Mesendoderm (in vitro differentiated cells): ENCODE data around the gene DIAPH1.

Source experiments
- DNase-seq: peaks from one replicate; pipeline ENCODE4 v3.0.0; 2013
- H2AK5ac ChIP-seq: 2 replicates; pipeline ENCODE4 v1.6.1; 2013; ENCODE audit warnings: low read length, inconsistent platforms
- H2BK120ac ChIP-seq: 2 replicates; pipeline ENCODE4 v1.6.1; 2013; ENCODE audit warnings: low read depth, mild to moderate bottlenecking, low read length, moderate library complexity, mixed read lengths
- H2BK15ac ChIP-seq: replicated peaks from 2 replicates; pipeline ENCODE4 v1.6.1; 2013; ENCODE audit warnings: low read depth, mild to moderate bottlenecking, moderate library complexity
- H2BK5ac ChIP-seq: 2 replicates; pipeline ENCODE4 v1.6.1; 2013; ENCODE audit warnings: low read length, inconsistent platforms
- H3K18ac ChIP-seq: 2 replicates; pipeline ENCODE4 v1.6.1; 2013; ENCODE audit warnings: mild to moderate bottlenecking, low read length, mixed read lengths
- H3K23ac ChIP-seq: one replicate; pipeline ENCODE4 v1.6.1; 2013; ENCODE audit warnings: low read length
- H3K27ac ChIP-seq: 2 replicates; pipeline ENCODE4 v1.5.1; 2013; ENCODE audit warnings: low read depth, mild to moderate bottlenecking, inconsistent platforms, low read length, moderate library complexity
- H3K27me3 ChIP-seq: 2 replicates; pipeline ENCODE4 v1.6.1; 2013; ENCODE audit warnings: low read length, control low read depth, mild to moderate bottlenecking, inconsistent platforms; ENCODE audit not compliant: insufficient read depth, poor library complexity
- H3K36me3 ChIP-seq: 2 replicates; pipeline ENCODE4 v1.6.1; 2013; ENCODE audit warnings: low read length, inconsistent platforms; ENCODE audit not compliant: control insufficient read depth, insufficient read depth
- H3K4ac ChIP-seq: one replicate; pipeline ENCODE4 v1.6.1; 2013; ENCODE audit warnings: low read depth, mild to moderate bottlenecking, low read length, moderate library complexity
- H3K4me1 ChIP-seq: 2 replicates; pipeline ENCODE4 v1.6.1; 2013; ENCODE audit warnings: low read depth, low read length, inconsistent platforms; ENCODE audit not compliant: control insufficient read depth
- H3K4me2 ChIP-seq: 2 replicates; pipeline ENCODE4 v1.6.1; 2013; ENCODE audit warnings: low read length
- H3K4me3 ChIP-seq: 2 replicates; pipeline ENCODE4 v1.5.1; 2013; ENCODE audit warnings: mild to moderate bottlenecking, low read length
- H3K56ac ChIP-seq: one replicate; pipeline ENCODE4 v1.6.1; 2013; ENCODE audit warnings: low read length
- H3K79me1 ChIP-seq: 2 replicates; pipeline ENCODE4 v1.6.1; 2013; ENCODE audit warnings: low read length, inconsistent platforms
- H3K79me2 ChIP-seq: 2 replicates; pipeline ENCODE4 v1.6.1; 2013; ENCODE audit warnings: mild to moderate bottlenecking, low read length; ENCODE audit not compliant: control insufficient read depth, insufficient read depth
- H3K9ac ChIP-seq: 2 replicates; pipeline ENCODE4 v1.6.1; 2013; ENCODE audit warnings: low read length, inconsistent platforms
- H4K5ac ChIP-seq: one replicate; pipeline ENCODE4 v1.6.1; 2013; ENCODE audit warnings: low read length
- H4K8ac ChIP-seq: one replicate; pipeline ENCODE4 v1.6.1; 2013; ENCODE audit warnings: low read depth, mild to moderate bottlenecking, control low read depth, low read length, moderate library complexity
- WGBS: extraction: QIAGEN DNeasy Blood & Tissue Kit; methylation state at CpG from one replicate; pipeline ENCODE4 v1.1.7; 2013; ENCODE audit warnings: low lambda C conversion rate, missing lambda C conversion rate; ENCODE audit not compliant: insufficient coverage; ENCODE audit errors: extremely low coverage; 5-methylcytosine and 5-hydroxymethylcytosine counted together

Gene DIAPH1

DNA sequence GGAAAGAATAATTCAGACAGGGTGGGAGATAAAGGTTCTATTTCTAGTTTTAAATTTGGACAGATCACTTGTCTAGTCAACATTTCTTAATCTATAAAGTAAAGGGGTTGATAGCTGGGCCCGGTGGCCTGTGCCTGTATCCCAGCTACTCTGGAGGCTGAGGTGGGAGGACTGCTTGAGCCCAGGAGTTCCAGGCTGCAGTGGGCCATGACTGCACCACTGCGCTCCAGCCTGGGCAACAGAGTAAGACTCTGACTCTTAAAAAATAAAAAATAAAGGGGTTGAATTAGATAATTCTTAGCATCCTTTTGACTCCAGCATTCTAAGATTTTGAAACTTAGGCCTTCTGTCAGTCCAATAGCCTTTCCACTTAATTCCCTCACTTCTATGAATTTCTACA is 10.8 kb downstream of the DIAPH1 start:
- no peak overlapping the region for H2BK5ac ChIP-seq
- H4K5ac ChIP-seq: no peak overlapping the region
- no peak overlapping the region for H3K23ac ChIP-seq
- H3K4me1 ChIP-seq: no peaks in the 10 kb centered on the region
- no peak overlapping the region for H3K9ac ChIP-seq
- H3K4me3 ChIP-seq: no peak overlapping the region
- H3K36me3 ChIP-seq: no peaks in the 10 kb centered on the region
- H3K4ac ChIP-seq: no peak overlapping the region
- no peak overlapping the region for H2AK5ac ChIP-seq
- WGBS: no CpG with 5 or more reads among the region's 2 CpGs
- no peak overlapping the region for H3K18ac ChIP-seq
- H3K27ac ChIP-seq: no peak overlapping the region
- no peak overlapping the region for H3K56ac ChIP-seq
- H3K79me2 ChIP-seq: peaks cover 60% of the 10 kb centered on the region
- DNase-seq: no peak
- no peak overlapping the region for H2BK120ac ChIP-seq
- H4K8ac ChIP-seq: no peak overlapping the region
- H3K27me3 ChIP-seq: no peaks in the 10 kb centered on the region
- peaks cover 6% of the 10 kb centered on the region for H3K79me1 ChIP-seq
- H2BK15ac ChIP-seq: no peak overlapping the region
- no peak overlapping the region for H3K4me2 ChIP-seq

GRCh38 chr5:141605523-141606277 is 13.1 kb downstream of the DIAPH1 start:
- H2BK15ac ChIP-seq: no peak overlapping the region
- no peak overlapping the region for H3K4me2 ChIP-seq
- no peak overlapping the region for H2BK5ac ChIP-seq
- H3K36me3 ChIP-seq: no peaks in the 10 kb centered on the region
- no peaks in the 10 kb centered on the region for H3K4me1 ChIP-seq
- peaks cover 8% of the 10 kb centered on the region for H3K79me1 ChIP-seq
- no peak overlapping the region for H4K8ac ChIP-seq
- no peak overlapping the region for H3K4me3 ChIP-seq
- no peak overlapping the region for H4K5ac ChIP-seq
- H3K23ac ChIP-seq: no peak overlapping the region
- H3K9ac ChIP-seq: no peak overlapping the region
- H3K56ac ChIP-seq: no peak overlapping the region
- no peak overlapping the region for H3K4ac ChIP-seq
- H2AK5ac ChIP-seq: no peak overlapping the region
- no peak overlapping the region for H2BK120ac ChIP-seq
- no peak for DNase-seq
- no CpG with 5 or more reads among the region's 6 CpGs for WGBS
- H3K79me2 ChIP-seq: peaks cover 52% of the 10 kb centered on the region
- H3K18ac ChIP-seq: peak overlapping the region; percentile 18
- no peaks in the 10 kb centered on the region for H3K27me3 ChIP-seq
- no peak overlapping the region for H3K27ac ChIP-seq

GRCh38 chr5:141603923-141604717 is 14.7 kb downstream of the DIAPH1 start:
- peak; percentile 95 for DNase-seq

DNA sequence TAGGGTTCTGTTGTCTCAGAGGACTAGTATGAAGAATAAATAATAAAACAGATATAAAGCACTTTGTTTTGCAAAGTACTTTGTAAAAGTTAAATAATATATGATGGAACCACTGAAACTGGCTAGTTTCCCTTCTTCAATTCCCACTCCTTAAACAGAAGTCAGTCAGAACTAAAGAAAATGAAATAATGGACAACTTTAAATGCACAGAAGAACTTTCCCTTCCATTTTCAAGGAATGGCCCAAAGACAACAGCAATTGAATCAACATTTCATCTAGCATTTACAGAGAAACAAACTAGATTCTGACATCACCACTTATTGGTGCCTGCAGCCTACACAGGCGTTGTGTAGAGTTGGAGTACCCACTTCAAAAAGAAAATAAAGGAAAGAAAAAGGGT is 16.2 kb downstream of the DIAPH1 start:
- no peak for DNase-seq
- no peak overlapping the region for H3K18ac ChIP-seq
- no peak overlapping the region for H2BK5ac ChIP-seq
- WGBS: no CpG with 5 or more reads among the region's 1 CpG
- H3K4me3 ChIP-seq: no peak overlapping the region
- H3K79me1 ChIP-seq: peaks cover 17% of the 10 kb centered on the region
- no peak overlapping the region for H3K56ac ChIP-seq
- no peak overlapping the region for H2BK120ac ChIP-seq
- no peak overlapping the region for H3K4ac ChIP-seq
- H3K79me2 ChIP-seq: peaks cover 51% of the 10 kb centered on the region
- H3K27ac ChIP-seq: no peak overlapping the region
- no peak overlapping the region for H3K23ac ChIP-seq
- no peaks in the 10 kb centered on the region for H3K4me1 ChIP-seq
- no peak overlapping the region for H3K4me2 ChIP-seq
- H2AK5ac ChIP-seq: no peak overlapping the region
- H3K9ac ChIP-seq: no peak overlapping the region
- no peak overlapping the region for H2BK15ac ChIP-seq
- no peaks in the 10 kb centered on the region for H3K36me3 ChIP-seq
- no peaks in the 10 kb centered on the region for H3K27me3 ChIP-seq
- no peak overlapping the region for H4K5ac ChIP-seq
- no peak overlapping the region for H4K8ac ChIP-seq

More at GRCh38 chr5:141603923-141604717, 14.7 kb downstream of the DIAPH1 start:
- Histone ChIP-seq H3K79me1 (peaks cover 12% of the 10 kb centered on the region), H2BK15ac (no peak overlapping the region), H4K5ac (no peak overlapping the region), H3K4me3 (no peak overlapping the region), H3K4ac (no peak overlapping the region), H3K79me2 (peaks cover 55% of the 10 kb centered on the region), H3K27ac (no peak overlapping the region), H3K56ac (no peak overlapping the region), H2BK5ac (no peak overlapping the region), H3K4me2 (no peak overlapping the region), H3K23ac (no peak overlapping the region), H2AK5ac (no peak overlapping the region), H4K8ac (no peak overlapping the region), H3K36me3 (no peaks in the 10 kb centered on the region), H3K9ac (no peak overlapping the region), H2BK120ac (no peak overlapping the region), H3K4me1 (no peaks in the 10 kb centered on the region), H3K18ac (no peak overlapping the region), H3K27me3 (no peaks in the 10 kb centered on the region)
- no CpG with 5 or more reads among the region's 6 CpGs for WGBS

DNA sequence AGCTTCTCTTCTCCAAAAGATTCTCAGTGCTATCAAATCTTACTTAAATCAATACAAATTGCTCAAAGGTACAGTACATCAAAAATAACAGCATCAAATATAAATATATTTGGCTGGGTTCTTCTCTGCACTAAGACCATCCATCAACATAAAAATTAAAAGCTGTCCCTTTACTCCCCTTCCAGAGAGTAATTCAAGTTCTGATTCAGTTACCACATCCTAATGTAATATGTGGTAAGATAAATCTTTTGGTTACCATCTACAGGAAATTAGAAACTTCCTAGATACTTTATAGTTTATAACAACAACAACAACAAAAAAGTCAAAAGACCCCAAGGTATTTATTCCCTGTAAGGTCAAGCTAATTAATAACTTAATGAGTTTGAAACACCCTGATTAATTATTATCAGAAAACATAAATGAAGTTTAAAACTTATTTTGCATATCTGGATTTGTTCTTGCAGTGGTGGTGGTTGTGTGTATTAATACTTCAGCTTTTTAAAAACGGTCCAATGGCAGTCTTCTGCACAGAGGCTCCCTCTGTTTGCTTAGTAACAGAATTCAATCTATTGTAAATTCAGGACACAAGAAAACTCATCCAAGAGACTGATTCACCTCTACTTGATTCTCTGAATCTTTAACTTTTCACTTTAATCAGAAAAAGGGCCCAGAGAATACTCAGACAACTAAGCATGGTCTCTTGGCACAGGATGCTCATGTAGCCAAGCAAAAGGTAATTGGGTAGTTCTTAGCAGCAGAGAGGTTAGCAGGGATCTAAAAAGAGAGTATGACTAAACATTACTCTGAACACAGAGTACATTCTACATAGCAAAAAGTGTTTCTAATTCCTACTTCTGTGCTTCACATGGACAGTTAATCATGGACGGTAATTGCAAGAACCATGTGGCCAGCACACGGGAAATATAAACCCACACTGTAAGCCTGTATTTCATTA is 20.1 kb downstream of the DIAPH1 start:
- Histone ChIP-seq H2BK15ac (no peak overlapping the region), H3K9ac (no peak overlapping the region), H3K23ac (no peak overlapping the region), H3K56ac (no peak overlapping the region), H3K36me3 (no peaks in the 10 kb centered on the region), H2BK120ac (no peak overlapping the region), H3K4me2 (no peak overlapping the region), H4K5ac (no peak overlapping the region), H2AK5ac (no peak overlapping the region), H3K27me3 (no peaks in the 10 kb centered on the region), H3K79me1 (peaks cover 20% of the 10 kb centered on the region), H3K27ac (no peak overlapping the region), H3K18ac (no peak overlapping the region), H3K4me1 (no peaks in the 10 kb centered on the region), H3K4me3 (no peak overlapping the region), H3K79me2 (peaks cover 42% of the 10 kb centered on the region), H4K8ac (no peak overlapping the region), H2BK5ac (no peak overlapping the region), H3K4ac (no peak overlapping the region)
- WGBS: no CpG with 5 or more reads among the region's 3 CpGs
- no peak for DNase-seq
